Right ventricle myocardium superior (tissue), 1 donor: ENCODE data around the gene LPO. TPM values are rescaled to one million over a fixed set of nuclear protein-coding genes. Genes with fewer than 3 reads are reported as not detected.

Experiments
- ATAC-seq: fragments of 200-7000 bp; cut with Tn5 transposase; one replicate; pipeline ENCODE4 v1.9.1; 2020; ENCODE audit warnings: mild to moderate bottlenecking; ENCODE audit not compliant: poor library complexity
- DNase-seq: peaks from one replicate; pipeline ENCODE4 v3.0.0-alpha.2; 2020
- intact Hi-C: fragments of 100-400 bp; cut with DNase I; formaldehyde crosslinking; loops from one replicate; pipeline ENCODE4 v1.11.2; 2022
- long read RNA-seq: library from polyadenylated mRNA; unstranded; transcript quantifications from one replicate; pipeline ENCODE4 v2.0.0, GENCODE V29; 2021
- total RNA-seq: library from RNA; stranded (reverse); fragmentation: NEBNext Ultra II Directional; extraction: Animal tissue kit (Norgen Biotek cat#: 25700); gene quantifications from one replicate; pipeline ENCODE4 v1.2.1, GENCODE V29; 2021
- donor health status: DM: no; HTN: yes; CAD: no; lungs with severe emphysema.

The LPO gene
- not detected for total RNA-seq
- long read RNA-seq: 0 reads

- ATAC-seq (no peak), DNase-seq (no peak)
- intact Hi-C loops: no loop called here
These were observed at the start of gene LPO for GRCh38 chr17:58238147-58238634. LPO (plus strand) TSS chr17:58238584; CDS start chr17:58242980, 4,396 bp downstream.

- intact Hi-C loops: no loop called here
- peak; percentile 64 for DNase-seq
- peak; percentile 51 for ATAC-seq
These were observed 48.8 kb upstream of the LPO start for GRCh38 chr17:58189436-58190146.

GRCh38 chr17:58191241-58191896 lies 47.0 kb upstream of the LPO start:
- no peak for DNase-seq
- no peak for ATAC-seq
- intact Hi-C loops: no loop called here

GRCh38 chr17:58192612-58193011 lies 45.8 kb upstream of the LPO start, which contains the start of gene EPX:
EPX (plus strand) TSS chr17:58192726; CDS start chr17:58192847, 121 bp downstream.
- ATAC-seq (no peak), DNase-seq (no peak)
- intact Hi-C loops: no loop called here

GRCh38 chr17:58193641-58194255 lies 44.6 kb upstream of the LPO start:
- intact Hi-C loops: no loop called here
- no peak for ATAC-seq

GRCh38 chr17:58195518-58196123 lies 42.8 kb upstream of the LPO start:
- intact Hi-C loops: no loop called here
- DNase-seq: no peak
- ATAC-seq: no peak

More at GRCh38 chr17:58193641-58194255, 44.6 kb upstream of the LPO start:
- no peak for DNase-seq

- no peak for ATAC-seq
- no peak for DNase-seq
- intact Hi-C loops: no loop called here
These were observed 41.8 kb upstream of the LPO start for GRCh38 chr17:58196610-58197009.

- DNase-seq (peak; percentile 58), ATAC-seq (peak; percentile 66)
- intact Hi-C loops: no loop called here
These were observed 38.3 kb upstream of the LPO start for GRCh38 chr17:58200024-58200633.

- ATAC-seq: no peak
These were observed 35.5 kb upstream of the LPO start for GRCh38 chr17:58202859-58203258.

GRCh38 chr17:58204796-58205195 lies 33.6 kb upstream of the LPO start:
- intact Hi-C loops: no loop called here
- no peak for ATAC-seq

More at GRCh38 chr17:58202859-58203258, 35.5 kb upstream of the LPO start:
- intact Hi-C loops: no loop called here
- no peak for DNase-seq

GRCh38 chr17:58205936-58206335 lies 32.4 kb upstream of the LPO start:
- DNase-seq (no peak), ATAC-seq (no peak)
- intact Hi-C loops: no loop called here

More at GRCh38 chr17:58204796-58205195, 33.6 kb upstream of the LPO start:
- DNase-seq: no peak

- intact Hi-C loops: no loop called here
- ATAC-seq (no peak), DNase-seq (no peak)
These were observed 30.9 kb upstream of the LPO start for GRCh38 chr17:58207451-58207850.

GRCh38 chr17:58208344-58208743 lies 30.0 kb upstream of the LPO start:
- intact Hi-C loops: no loop called here
- DNase-seq (no peak), ATAC-seq (no peak)

- intact Hi-C loops: no loop called here
- ATAC-seq (no peak), DNase-seq (no peak)
These were observed 27.5 kb upstream of the LPO start for GRCh38 chr17:58210922-58211321.

- no peak for DNase-seq
These were observed 22.7 kb upstream of the LPO start for GRCh38 chr17:58215685-58216084.

GRCh38 chr17:58217766-58218165 lies 20.6 kb upstream of the LPO start:
- intact Hi-C loops: no loop called here
- ATAC-seq: no peak
- no peak for DNase-seq

More at GRCh38 chr17:58215685-58216084, 22.7 kb upstream of the LPO start:
- intact Hi-C loops: no loop called here
- no peak for ATAC-seq

GRCh38 chr17:58219007-58219788 lies 19.2 kb upstream of the LPO start, which contains the start of gene MKS1:
MKS1 (minus strand) TSS chr17:58219255; CDS start chr17:58219230, 25 bp downstream.
- ATAC-seq (peak; percentile 100), DNase-seq (peak; percentile 97)
- intact Hi-C loops: no loop called here

- intact Hi-C loops: no loop called here
- DNase-seq (no peak), ATAC-seq (no peak)
These were observed 18.6 kb upstream of the LPO start for GRCh38 chr17:58219789-58220183.
